HCT116 (cell line): ENCODE measurements around the gene KBTBD2. TPM values are rescaled to one million over a fixed set of nuclear protein-coding genes. Genes with fewer than 3 reads are reported as not detected.

ENCODE experiments used
- ATAC-seq: fragments of 200-7000 bp; cut with Tn5 transposase; 2 replicates; pipeline ENCODE4 v1.9.1; 2020; ENCODE audit warnings: mild to moderate bottlenecking, moderate library complexity
- BruUV-seq: library from RNA; stranded (reverse); fragments of 400-500 nt; replicated peaks from 2 replicates; lab custom pipeline; 2021; lab: Mats Ljungman, UMichigan
- CTCF ChIA-PET: fragments of 300-600 bp; sonication (Branson Sonifier 250); formaldehyde crosslinking; loops from one replicate; lab custom pipeline; 2021; ENCODE audit warnings: antibody characterized with exemption; lab: Charles Lee
- POLR2A ChIA-PET: fragments of 300-600, 350-600 bp; sonication (Branson Sonifier 250); formaldehyde crosslinking; loops from one replicate; lab custom pipeline; 2021; ENCODE audit warnings: antibody characterized with exemption; lab: Charles Lee
- RAD21 ChIA-PET, 2 experiments: fragments of 300-600 bp; sonication (Branson Sonifier 250); formaldehyde crosslinking; loops; one replicate each; lab custom pipeline; 2023; ENCODE audit warnings: low total read pairs in 2 of 2; ENCODE audit not compliant: uncharacterized antibody in 2 of 2, unreplicated experiment in 2 of 2, low non-redundant PET in 1 of 2; lab: Charles Lee
- DNase-seq: peaks from one replicate; pipeline ENCODE4 v3.0.0-alpha.2; 2010; ENCODE audit warnings: low read depth, low spot score
- H2AFZ ChIP-seq: fragments of 200-600 bp; shearing (Covaris generic), sonication (generic); 2 replicates; pipeline ENCODE4 v1.6.1; 2017; ENCODE audit warnings: low read depth, mixed run types, mixed read lengths, antibody characterized with exemption, low read length; ENCODE audit not compliant: poor library complexity, severe bottlenecking
- H3K27ac ChIP-seq: 2 replicates; pipeline ENCODE4 v1.5.1; 2012; ENCODE audit warnings: low read depth, low read length
- H3K27me3 ChIP-seq: fragments of 200-600 bp; sonication (generic); 2 replicates; pipeline ENCODE4 v1.6.1; 2016; ENCODE audit warnings: mixed run types, low read length, mixed read lengths; ENCODE audit not compliant: insufficient read depth
- H3K36me3 ChIP-seq, 2 experiments: fragments of 200-500 bp in 1 of 2; fragments of 200-600 bp in 1 of 2; sonication (Bioruptor generic) in 1 of 2; sonication (generic) in 1 of 2; 2 replicates each; pipeline versions ENCODE4 v1.5.1 to v1.6.1; 2014 to 2016; ENCODE audit warnings: low read length in 2 of 2, inconsistent platforms in 1 of 2, mixed read lengths in 1 of 2, mixed run types in 1 of 2; ENCODE audit not compliant: insufficient read depth in 2 of 2, control insufficient read depth in 1 of 2
- H3K4me1 ChIP-seq, 2 experiments: fragments of 200-600 bp in 1 of 2; sonication (generic) in 1 of 2; 2 replicates each; pipeline versions ENCODE4 v1.5.1 to v1.6.1; 2012 to 2017; ENCODE audit warnings: low read length in 2 of 2, inconsistent platforms in 1 of 2, mild to moderate bottlenecking in 1 of 2, mixed read lengths in 1 of 2, mixed run types in 1 of 2, moderate library complexity in 1 of 2; ENCODE audit not compliant: insufficient read depth in 2 of 2, control insufficient read depth in 1 of 2
- H3K4me2 ChIP-seq: fragments of 200-600 bp; sonication (generic); 2 replicates; pipeline ENCODE4 v1.6.1; 2017; ENCODE audit warnings: mixed run types, low read length, mixed read lengths
- H3K4me3 ChIP-seq, 2 experiments: fragments of 200-600 bp in 1 of 2; sonication (generic) in 1 of 2; replicated peaks in 1 of 2; 2 replicates each; pipeline ENCODE4 v1.5.1; 2011 to 2016; ENCODE audit warnings: low read length in 2 of 2, control low read depth in 1 of 2, low read depth in 1 of 2, mild to moderate bottlenecking in 1 of 2, mixed read lengths in 1 of 2, mixed run types in 1 of 2
- H3K79me2 ChIP-seq: fragments of 200-600 bp; sonication (generic); 2 replicates; pipeline ENCODE4 v1.6.1; 2017; ENCODE audit warnings: mild to moderate bottlenecking, mixed run types, low read length, moderate library complexity, mixed read lengths; ENCODE audit not compliant: insufficient read depth
- H3K9ac ChIP-seq: fragments of 200-600 bp; sonication (generic); 2 replicates; pipeline ENCODE4 v1.6.1; 2016; ENCODE audit warnings: low read length, mixed read lengths
- H3K9me2 ChIP-seq: fragments of 200-600 bp; sonication (generic), shearing (Covaris generic); 2 replicates; pipeline ENCODE4 v1.6.1; 2017; ENCODE audit warnings: mixed run types, mild to moderate bottlenecking, moderate library complexity; ENCODE audit not compliant: insufficient read depth
- H3K9me3 ChIP-seq, 2 experiments: fragments of 200-500 bp in 1 of 2; fragments of 200-600 bp in 1 of 2; sonication (Bioruptor generic) in 1 of 2; sonication (generic) in 1 of 2; 2 replicates each; pipeline ENCODE4 v1.6.1; 2014 to 2017; ENCODE audit warnings: low read length in 2 of 2, mixed read lengths in 2 of 2, inconsistent platforms in 1 of 2, low read depth in 1 of 2, mild to moderate bottlenecking in 1 of 2, mixed run types in 1 of 2, moderate library complexity in 1 of 2; ENCODE audit not compliant: control insufficient read depth in 1 of 2, insufficient read depth in 1 of 2
- H4K20me1 ChIP-seq: fragments of 200-600 bp; sonication (generic), shearing (Covaris generic); 2 replicates; pipeline ENCODE4 v1.6.1; 2017; ENCODE audit warnings: mixed run types, mild to moderate bottlenecking, moderate library complexity; ENCODE audit not compliant: insufficient read depth
- CBX3 ChIP-seq: IDR thresholded peaks from 2 replicates; pipeline ENCODE4 v1.6.1; 2012; ENCODE audit warnings: low read depth
- CEBPB ChIP-seq: IDR thresholded peaks from 2 replicates; pipeline ENCODE4 v1.6.1; 2012; ENCODE audit warnings: low read depth
- EGR1 ChIP-seq: IDR thresholded peaks from 2 replicates; pipeline ENCODE4 v1.6.1; 2012; ENCODE audit warnings: low read depth
- EZH2phosphoT487 ChIP-seq: fragments of 200-600 bp; IDR thresholded peaks from 2 replicates; pipeline ENCODE4 v1.6.1; 2018; ENCODE audit warnings: antibody characterized with exemption, borderline replicate concordance
- FOSL1 ChIP-seq: IDR thresholded peaks from 2 replicates; pipeline ENCODE4 v1.6.1; 2012; ENCODE audit warnings: low read depth
- JUND ChIP-seq: IDR thresholded peaks from 2 replicates; pipeline ENCODE4 v1.6.1; 2012
- POLR2AphosphoS5 ChIP-seq: IDR thresholded peaks from 2 replicates; pipeline ENCODE4 v1.6.1; 2011; ENCODE audit warnings: mild to moderate bottlenecking, low read depth, low read length, moderate library complexity
- SIN3A ChIP-seq: IDR thresholded peaks from 2 replicates; pipeline ENCODE4 v1.6.1; 2012; ENCODE audit warnings: low read depth
- SP1 ChIP-seq: IDR thresholded peaks from 2 replicates; pipeline ENCODE4 v1.6.1; 2012; ENCODE audit warnings: low read depth
- SRF ChIP-seq: IDR thresholded peaks from 2 replicates; pipeline ENCODE4 v1.6.1; 2012; ENCODE audit warnings: low read depth
- TCF7L2 ChIP-seq: IDR thresholded peaks from 2 replicates; pipeline ENCODE4 v1.7.0; 2011; ENCODE audit warnings: borderline replicate concordance, inconsistent platforms; ENCODE audit not compliant: insufficient read depth, insufficient read length; ENCODE audit errors: extremely low read depth
- ZBTB33 ChIP-seq: IDR thresholded peaks from 2 replicates; pipeline ENCODE4 v1.6.1; 2011; ENCODE audit warnings: mild to moderate bottlenecking, low read length, moderate library complexity; ENCODE audit not compliant: insufficient replicate concordance; ENCODE audit errors: extremely low read depth
- intact Hi-C: fragments of 100-400 bp; cut with micrococcal nuclease; formaldehyde crosslinking; loops from 2 replicates; pipeline ENCODE4 v1.10.0; 2022
- total RNA-seq: library from RNA; stranded (reverse); gene quantifications from one replicate; pipeline ENCODE4 v1.2.1, GENCODE V29; 2021; ENCODE audit not compliant: unreplicated experiment
- TF ChIP-seq, protein P1 (sequence below): IDR thresholded peaks from 2 replicates; pipeline ENCODE4 v1.6.1; 2012

The KBTBD2 gene
- total RNA-seq, 1 experiment from 2014 or later, result 29.0 TPM

GRCh38 chr7:32905175-32905662 is 13.7 kb upstream of the KBTBD2 start:
- H3K4me1 ChIP-seq, result peaks cover 0 to 4% of the 10 kb centered on the region in 2 experiments; a peak in 1 of 4 replicates

More at GRCh38 chr7:32905175-32905662, 13.7 kb upstream of the KBTBD2 start:
- TF ChIP-seq TCF7L2 (no peak), CEBPB (no peak), SP1 (no peak), POLR2AphosphoS5 (no peak), EZH2phosphoT487 (no peak), SIN3A (no peak), EGR1 (no peak), CBX3 (no peak), JUND (no peak), SRF (no peak), ZBTB33 (no peak), FOSL1 (no peak)
- TF ChIP-seq, protein P1, sequence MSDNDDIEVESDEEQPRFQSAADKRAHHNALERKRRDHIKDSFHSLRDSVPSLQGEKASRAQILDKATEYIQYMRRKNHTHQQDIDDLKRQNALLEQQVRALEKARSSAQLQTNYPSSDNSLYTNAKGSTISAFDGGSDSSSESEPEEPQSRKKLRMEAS, result no peak
- ATAC-seq (peak; percentile 86), DNase-seq (peak; percentile 42)
- Histone ChIP-seq H3K4me2 (peak overlapping the region; percentile 64), H2AFZ (peak overlapping the region; percentile 58), H3K4me3 (peak overlapping the region; percentile 37 to 45), H3K27me3 (no peaks in the 10 kb centered on the region), H3K79me2 (no peaks in the 10 kb centered on the region), H3K9me3 (no peaks in the 10 kb centered on the region), H3K9ac (peak overlapping the region; percentile 26; the same call in 1 of the 2 replicates), H4K20me1 (no peaks in the 10 kb centered on the region), H3K36me3 (no peaks in the 10 kb centered on the region), H3K9me2 (no peaks in the 10 kb centered on the region), H3K27ac (no peak overlapping the region; the same call in 1 of the 2 replicates)
- ChIA-PET RAD21 (interaction anchor here in 1 of 2 experiments (0.6 kb wide), 1 partner anchor 38 kb away, joined by 3 read pairs; no protein-coding TSS in a partner anchor), POLR2A (no interaction called here), CTCF (no interaction called here)
- no TSS peak for BruUV-seq
- intact Hi-C loops, result no loop called here
